ENCODE measurements around the gene PURA.
"Not testable (repeated sequence)": the region's sequence is repeated elsewhere in the genome, so short reads cannot be mapped to it uniquely, and the experiment has no call there.

Gene PURA

DNA sequence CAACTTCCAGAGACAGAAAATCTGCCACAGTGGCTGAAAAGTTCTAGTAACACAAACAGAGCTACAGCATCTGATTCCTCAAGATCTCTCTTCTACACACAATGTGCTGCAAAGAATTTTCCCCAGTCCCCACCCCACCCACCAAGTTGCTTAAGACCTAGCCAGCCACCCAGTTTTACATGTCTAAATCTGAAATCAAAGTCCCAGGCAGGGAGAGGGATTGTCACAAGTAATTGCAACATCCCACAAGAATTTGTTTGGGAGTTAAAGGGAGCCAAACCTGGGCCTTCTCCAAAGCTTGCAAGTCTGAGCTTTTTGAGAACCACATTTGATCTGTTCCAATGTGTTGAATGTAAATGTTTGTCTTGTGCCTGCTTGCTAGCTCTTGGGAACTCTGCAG is 27.3 kb downstream of the PURA start:
- no peak for FAIRE-seq

GRCh38 chr5:140142246-140142645 is 28.3 kb downstream of the PURA start:
- FAIRE-seq = no peak

- FAIRE-seq = no peak
These were observed 28.9 kb downstream of the PURA start for GRCh38 chr5:140142856-140143255.

DNA sequence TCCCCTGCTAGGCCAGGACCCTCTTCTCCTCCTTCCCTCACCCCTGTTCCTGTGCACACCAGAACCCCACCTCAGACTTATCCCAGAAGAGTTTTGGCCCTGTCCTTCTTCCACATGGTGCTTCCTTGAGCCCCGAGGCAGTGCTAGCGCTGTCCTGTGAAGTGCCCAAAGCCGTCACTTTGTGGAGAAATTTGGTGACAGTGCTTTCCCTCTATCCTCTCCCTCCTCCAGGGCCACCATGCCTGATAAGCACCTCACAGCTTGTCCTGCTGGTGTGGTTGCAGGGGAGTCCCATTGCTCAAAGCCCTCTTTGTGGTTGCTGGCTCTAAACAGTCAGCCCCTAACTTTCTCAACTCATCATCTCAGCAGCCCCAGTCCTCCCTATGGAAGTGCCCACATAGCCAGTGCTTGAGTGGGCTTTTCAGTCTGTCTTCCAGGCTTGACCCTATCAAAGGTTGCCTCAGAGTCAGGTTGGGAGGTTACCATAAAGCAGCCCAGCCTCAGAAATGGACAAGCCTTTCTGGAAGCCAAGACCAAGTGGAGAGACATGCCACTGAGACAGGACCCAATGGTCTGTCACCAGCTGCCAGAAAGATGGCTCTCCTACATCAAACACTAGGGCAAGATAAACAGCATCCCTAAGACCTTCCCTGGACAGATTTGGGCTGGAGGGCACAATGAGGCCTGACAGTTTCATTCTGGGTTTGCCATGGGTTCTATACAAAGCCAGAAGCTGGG is 29.8 kb downstream of the PURA start:
- no peak for FAIRE-seq

- no peak for FAIRE-seq
These were observed 31.3 kb downstream of the PURA start for GRCh38 chr5:140145256-140145655.

DNA sequence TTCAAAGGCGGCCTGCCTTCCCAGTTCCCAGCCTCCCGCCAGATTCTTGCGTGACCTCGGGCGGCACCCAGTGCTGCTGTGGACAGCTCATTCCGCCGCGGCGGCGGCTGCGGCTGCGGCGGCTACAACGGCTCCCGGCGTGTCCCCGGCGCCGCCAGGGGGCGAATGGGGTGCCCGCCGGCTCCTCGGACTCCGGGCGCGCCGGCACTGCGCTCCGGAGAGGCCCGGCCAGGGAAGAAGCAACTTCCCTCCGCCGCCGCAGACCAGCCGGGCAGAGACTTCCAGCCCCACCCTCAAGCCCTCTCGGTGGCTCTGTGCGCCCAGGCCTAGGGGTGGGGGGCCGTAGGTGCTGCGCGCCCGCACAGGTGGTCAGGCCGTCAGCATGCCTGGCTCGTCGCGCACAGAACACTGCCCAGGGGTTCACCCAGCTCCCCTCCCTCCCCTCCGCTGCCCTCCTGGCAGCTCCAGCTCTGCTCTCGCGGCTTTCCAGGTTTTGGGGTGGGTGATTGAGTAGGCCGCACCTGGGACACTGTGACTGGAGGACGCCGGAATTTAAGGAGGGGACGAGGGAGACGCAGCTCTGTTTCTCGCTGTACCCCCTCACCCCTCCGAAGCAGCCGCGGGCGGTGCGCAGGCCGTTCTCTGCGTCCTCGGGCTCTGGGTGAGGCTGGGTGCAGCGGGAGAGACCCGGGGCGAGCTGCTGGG is 32.1 kb downstream of the PURA start:
- no peak for FAIRE-seq

GRCh38 chr5:140146523-140146842 is 32.6 kb downstream of the PURA start:
- FAIRE-seq = no peak

GRCh38 chr5:140147460-140147859 is 33.6 kb downstream of the PURA start:
- FAIRE-seq = no peak

DNA sequence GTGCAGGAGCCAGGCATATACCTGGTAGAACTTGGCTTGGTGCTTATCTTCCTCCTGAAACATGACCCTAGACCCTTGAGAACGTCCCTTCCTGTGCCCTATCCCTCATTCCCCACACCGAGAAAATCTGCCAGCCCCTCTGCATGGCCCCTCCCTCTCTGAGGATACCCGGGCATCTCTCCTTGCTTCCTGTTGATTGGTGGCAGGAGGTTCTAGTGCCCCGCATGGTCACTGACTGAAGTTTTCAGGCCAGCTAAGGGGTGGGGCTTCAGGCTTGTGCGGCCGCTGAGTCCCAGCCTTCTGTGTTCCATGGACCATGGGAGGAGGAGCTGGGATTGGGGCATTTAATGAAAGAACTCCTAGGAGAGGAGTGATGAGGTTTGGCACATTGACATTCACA is 34.6 kb downstream of the PURA start:
- no peak for FAIRE-seq

DNA sequence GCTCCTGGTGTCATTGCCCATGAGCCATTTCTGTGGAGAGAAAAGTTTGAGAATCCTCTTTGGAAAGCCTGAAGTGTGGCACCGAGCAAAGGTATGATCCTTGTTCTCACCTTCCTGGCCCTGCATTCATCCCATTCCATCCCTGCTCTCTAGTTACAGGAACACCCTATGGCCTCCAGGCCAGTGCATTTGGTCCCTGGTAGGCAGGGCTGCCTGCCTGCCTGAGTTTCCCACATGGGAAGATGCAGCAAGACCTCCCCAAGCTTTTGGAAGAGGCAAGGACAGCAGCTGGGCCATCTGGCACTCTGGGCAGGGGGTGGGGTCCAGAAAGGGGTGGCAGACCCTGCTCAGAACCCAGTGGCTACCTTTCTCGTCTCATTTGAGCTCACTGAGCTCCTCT is 36.3 kb downstream of the PURA start:
- FAIRE-seq = no peak

- no peak for FAIRE-seq
These were observed 37.5 kb downstream of the PURA start for GRCh38 chr5:140151144-140152021.

GRCh38 chr5:140152022-140152999 is 38.4 kb downstream of the PURA start:
- FAIRE-seq = no peak

DNA sequence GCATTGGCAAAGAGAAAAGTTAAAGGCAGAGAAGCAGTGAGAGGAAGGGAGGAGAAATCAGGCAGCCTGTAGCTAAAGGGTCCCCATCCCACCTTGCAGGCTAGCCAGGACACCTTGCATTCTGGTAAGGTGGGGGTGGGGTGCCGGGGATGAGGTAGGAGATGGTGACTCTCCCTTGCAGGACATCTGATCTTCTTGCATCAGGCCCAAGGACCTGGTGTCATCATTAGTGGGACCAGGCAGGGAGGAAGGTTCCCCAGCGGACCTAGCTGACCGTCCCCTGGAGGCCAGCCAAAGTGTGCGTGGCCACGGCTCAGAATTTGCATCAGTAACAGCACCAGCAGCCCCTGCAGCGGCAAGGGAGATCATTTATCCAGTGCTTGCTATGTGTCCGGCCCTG is 39.3 kb downstream of the PURA start:
- no peak for FAIRE-seq

- FAIRE-seq = no peak
These were observed 40.0 kb downstream of the PURA start for GRCh38 chr5:140153905-140154304.

DNA sequence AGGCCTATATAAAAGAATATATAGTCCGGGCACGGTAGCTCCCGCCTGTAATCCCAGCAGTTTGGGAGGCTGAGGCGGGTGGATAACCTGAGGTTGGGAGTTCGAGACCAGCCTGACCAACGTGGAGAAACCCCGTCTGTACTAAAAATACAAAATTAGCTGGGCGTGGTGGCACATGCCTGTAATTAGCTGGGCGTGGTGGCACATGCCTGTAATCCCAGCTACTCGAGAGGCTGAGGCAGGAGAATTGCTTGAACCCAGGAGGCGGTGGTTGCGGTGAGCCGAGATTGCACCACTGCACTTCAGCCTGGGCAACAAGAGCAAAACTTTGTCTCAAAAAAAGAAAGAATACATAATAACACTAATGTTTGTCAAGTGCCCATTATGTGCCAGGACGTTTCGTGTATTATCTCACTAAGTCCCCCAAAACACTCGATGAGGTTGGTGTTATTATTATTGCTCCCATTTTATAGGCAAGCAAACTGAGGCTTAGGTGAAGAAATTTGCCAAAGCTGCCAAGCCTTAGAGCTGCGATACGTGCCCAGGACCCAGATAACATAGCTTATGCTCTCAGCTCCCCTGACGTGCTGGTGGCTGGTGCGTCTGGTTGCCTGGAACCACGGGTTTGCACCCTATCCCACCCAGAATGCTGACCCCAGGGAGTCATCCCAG is 40.9 kb downstream of the PURA start:
- not testable (repeated sequence) for FAIRE-seq

DNA sequence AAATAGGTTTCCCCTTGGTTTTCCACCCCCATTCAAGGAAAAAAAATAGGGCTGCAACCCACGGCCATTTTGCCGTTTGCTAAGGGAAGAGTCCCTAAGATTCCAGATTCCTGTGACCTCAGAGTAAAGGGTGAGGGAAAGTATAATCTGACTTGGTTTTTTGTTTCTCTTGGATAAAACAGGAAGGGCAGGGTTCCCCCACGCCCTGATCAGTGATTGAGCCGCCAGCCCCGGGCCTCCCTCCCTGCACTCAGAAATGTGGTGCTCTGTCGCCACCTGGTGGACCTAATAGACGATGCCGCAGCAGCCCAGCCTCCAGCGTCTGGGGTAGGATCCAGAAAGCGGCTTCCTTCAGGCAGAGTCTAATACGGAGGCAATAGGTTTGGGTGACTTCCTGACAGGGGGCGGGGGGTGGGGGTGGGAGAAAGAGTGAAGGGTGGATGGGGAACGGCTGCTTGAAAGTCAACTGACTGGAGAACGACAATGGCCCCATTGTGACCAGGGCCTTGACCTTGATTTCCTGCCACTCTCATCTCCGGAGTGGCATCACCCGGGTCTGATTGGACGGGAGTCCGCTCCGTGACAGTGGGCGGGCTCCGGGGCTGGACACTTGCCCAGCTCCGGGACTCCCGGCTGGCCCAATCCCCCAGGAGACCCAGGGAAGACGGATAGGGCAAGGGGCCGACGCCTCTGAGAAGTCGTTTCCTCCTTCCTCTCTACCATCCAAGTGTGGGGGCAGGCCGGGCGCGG is 43.3 kb downstream of the PURA start:
- no peak for FAIRE-seq

DNA sequence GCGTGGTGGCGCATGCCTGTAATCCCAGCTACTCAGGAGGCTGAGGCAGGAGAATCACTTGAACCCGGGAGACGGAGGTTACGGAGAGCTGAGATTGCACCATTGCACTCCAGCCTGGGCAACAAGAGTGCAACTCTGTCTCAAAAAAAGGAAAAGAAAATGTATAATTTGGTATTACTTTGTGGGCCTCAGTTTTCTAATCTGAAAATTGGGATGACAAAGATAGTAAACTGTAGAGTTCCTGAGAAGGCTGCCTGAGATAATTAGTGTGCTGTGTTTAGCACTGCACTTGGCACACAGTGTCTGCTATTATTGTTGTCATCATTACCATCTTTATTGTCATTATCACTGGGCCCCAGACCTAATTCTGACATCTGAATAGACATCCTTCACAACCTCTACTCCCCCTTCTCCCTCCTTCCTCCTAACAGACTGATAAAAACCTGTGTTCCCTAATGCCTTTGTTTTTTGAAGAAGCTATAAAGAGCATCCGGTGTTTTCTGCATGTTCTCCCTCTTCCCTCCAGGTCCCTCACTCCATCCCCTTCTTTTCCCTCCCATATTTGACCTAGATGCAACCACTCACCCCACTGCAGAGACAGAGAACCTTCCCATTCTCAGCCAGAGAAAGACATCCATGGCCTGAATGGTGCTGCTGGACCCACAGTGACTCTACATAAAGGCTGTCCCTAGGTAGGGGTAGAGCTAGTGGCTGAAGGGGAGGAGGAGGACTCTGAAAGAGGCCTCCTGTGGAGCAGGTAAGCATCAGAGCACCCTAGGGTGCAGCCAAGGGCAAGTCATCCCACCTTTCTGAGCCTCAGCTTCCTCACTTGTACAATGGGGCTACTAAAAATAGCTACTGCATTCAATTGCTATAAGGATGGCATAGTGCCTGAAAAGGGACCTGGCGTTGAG is 45.4 kb downstream of the PURA start:
- no peak for FAIRE-seq

GRCh38 chr5:140162275-140162674 is 48.4 kb downstream of the PURA start:
- FAIRE-seq = no peak

DNA sequence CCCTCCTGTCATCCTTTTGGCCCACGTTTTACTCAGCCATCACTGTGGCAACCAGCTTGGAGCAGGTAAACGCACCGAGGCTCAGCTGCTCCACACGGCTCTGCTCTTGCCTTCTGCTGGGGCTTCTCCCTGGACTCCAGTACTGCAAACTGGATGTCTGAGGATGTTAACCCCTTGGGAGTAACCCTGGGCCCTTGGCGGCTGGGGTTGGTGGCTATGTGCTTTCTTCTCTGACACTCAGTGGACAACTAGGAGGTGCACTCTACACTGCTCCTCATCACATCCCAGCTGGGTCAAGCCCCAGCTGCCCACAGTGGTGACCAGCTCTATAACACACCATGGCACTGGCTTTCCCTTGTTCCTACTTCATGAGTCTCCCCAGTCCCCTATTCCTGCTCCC is 48.9 kb downstream of the PURA start:
- FAIRE-seq = no peak
